Measurements from ENCODE around the gene STUB1.

STUB1 gene

GRCh38 chr16:660459-661183 lies 19.6 kb upstream of the STUB1 start:
- no peak for TF ChIP-seq SIN3A (IDR thresholded peaks at IDR 0.05; ENCODE audit: borderline replicate concordance, insufficient read depth, low read length)
- no peak for TF ChIP-seq TAF1 (IDR thresholded peaks at IDR 0.05; ENCODE audit: borderline replicate concordance, insufficient read depth, low read length)
- TF ChIP-seq FOXP2 (optimal IDR thresholded peaks at IDR 0.05; ENCODE audit: borderline replicate concordance, extremely low read depth, extremely low read length, insufficient read depth): no peak
- TF ChIP-seq POLR2AphosphoS5 (IDR thresholded peaks at IDR 0.05; ENCODE audit: low read depth, low read length): peak; percentile 52; the same call in 1 of the 2 replicates
- TF ChIP-seq REST (IDR thresholded peaks at IDR 0.05; ENCODE audit: insufficient read depth in 1 of 2, low read depth in 2 of 2, low read length in 2 of 2): no peak

- TF ChIP-seq TAF1 (IDR thresholded peaks at IDR 0.05; ENCODE audit: borderline replicate concordance, insufficient read depth, low read length): no peak
- no peak for TF ChIP-seq FOXP2 (optimal IDR thresholded peaks at IDR 0.05; ENCODE audit: borderline replicate concordance, extremely low read depth, extremely low read length, insufficient read depth)
- TF ChIP-seq SIN3A (IDR thresholded peaks at IDR 0.05; ENCODE audit: borderline replicate concordance, insufficient read depth, low read length): no peak
- no peak for TF ChIP-seq REST (IDR thresholded peaks at IDR 0.05; ENCODE audit: insufficient read depth in 1 of 2, low read depth in 2 of 2, low read length in 2 of 2)
- no peak for TF ChIP-seq POLR2AphosphoS5 (IDR thresholded peaks at IDR 0.05; ENCODE audit: low read depth, low read length)
Observed at GRCh38 chr16:661184-661821, 18.9 kb upstream of the STUB1 start.

- TF ChIP-seq FOXP2 (optimal IDR thresholded peaks at IDR 0.05; ENCODE audit: borderline replicate concordance, extremely low read depth, extremely low read length, insufficient read depth) (no peak), POLR2AphosphoS5 (IDR thresholded peaks at IDR 0.05; ENCODE audit: low read depth, low read length) (no peak), SIN3A (IDR thresholded peaks at IDR 0.05; ENCODE audit: borderline replicate concordance, insufficient read depth, low read length) (no peak), REST (IDR thresholded peaks at IDR 0.05; ENCODE audit: insufficient read depth in 1 of 2, low read depth in 2 of 2, low read length in 2 of 2) (no peak), TAF1 (IDR thresholded peaks at IDR 0.05; ENCODE audit: borderline replicate concordance, insufficient read depth, low read length) (no peak)
Observed at GRCh38 chr16:662095-662494, 18.1 kb upstream of the STUB1 start.

GRCh38 chr16:662597-662996 lies 17.6 kb upstream of the STUB1 start:
- no peak for TF ChIP-seq REST (IDR thresholded peaks at IDR 0.05; ENCODE audit: insufficient read depth in 1 of 2, low read depth in 2 of 2, low read length in 2 of 2)
- no peak for TF ChIP-seq POLR2AphosphoS5 (IDR thresholded peaks at IDR 0.05; ENCODE audit: low read depth, low read length)
- TF ChIP-seq FOXP2 (optimal IDR thresholded peaks at IDR 0.05; ENCODE audit: borderline replicate concordance, extremely low read depth, extremely low read length, insufficient read depth): no peak
- TF ChIP-seq TAF1 (IDR thresholded peaks at IDR 0.05; ENCODE audit: borderline replicate concordance, insufficient read depth, low read length): no peak
- TF ChIP-seq SIN3A (IDR thresholded peaks at IDR 0.05; ENCODE audit: borderline replicate concordance, insufficient read depth, low read length): no peak
